H9 (cell line): ENCODE data around the gene FN1. TPM values are rescaled to one million over a fixed set of nuclear protein-coding genes. Genes with fewer than 3 reads are reported as not detected.

Source experiments
- DNase-seq: peaks from one replicate; pipeline ENCODE4 v3.0.0-alpha.2; 2017
- H2AFZ ChIP-seq: one replicate; pipeline ENCODE4 v1.6.1; 2013; ENCODE audit warnings: mild to moderate bottlenecking, low read length, control low read depth, moderate library complexity
- H2AK5ac ChIP-seq: 2 replicates; pipeline ENCODE4 v1.6.1; 2013; ENCODE audit warnings: low read length, control low read depth, mixed read lengths; ENCODE audit not compliant: insufficient read length
- H2BK120ac ChIP-seq: one replicate; pipeline ENCODE4 v1.6.1; 2013; ENCODE audit warnings: low read depth, mild to moderate bottlenecking, low read length, control low read depth, inconsistent platforms; ENCODE audit not compliant: poor library complexity, severe bottlenecking
- H2BK12ac ChIP-seq: 2 replicates; pipeline ENCODE4 v1.6.1; 2013; ENCODE audit warnings: low read length, control low read depth, mixed read lengths, low read depth; ENCODE audit not compliant: insufficient read length
- H2BK15ac ChIP-seq: 2 replicates; pipeline ENCODE4 v1.6.1; 2013; ENCODE audit warnings: low read depth, low read length, control low read depth
- H2BK20ac ChIP-seq: one replicate; pipeline ENCODE4 v1.6.1; 2013; ENCODE audit warnings: low read depth, mild to moderate bottlenecking, low read length, control low read depth, inconsistent platforms; ENCODE audit not compliant: poor library complexity, severe bottlenecking
- H2BK5ac ChIP-seq: 2 replicates; pipeline ENCODE4 v1.6.1; 2013; ENCODE audit warnings: low read length, control low read depth, mixed read lengths; ENCODE audit not compliant: insufficient read length
- H3K14ac ChIP-seq: 2 replicates; pipeline ENCODE4 v1.6.1; 2013; ENCODE audit warnings: low read length, control low read depth; ENCODE audit not compliant: insufficient read depth
- H3K18ac ChIP-seq: 2 replicates; pipeline ENCODE4 v1.6.1; 2013; ENCODE audit warnings: low read depth, mild to moderate bottlenecking, mixed read lengths, low read length, control low read depth; ENCODE audit not compliant: insufficient read length
- H3K23ac ChIP-seq: 2 replicates; pipeline ENCODE4 v1.6.1; 2013; ENCODE audit warnings: low read length, control low read depth, mixed read lengths, low read depth; ENCODE audit not compliant: insufficient read length
- H3K23me2 ChIP-seq: 2 replicates; pipeline ENCODE4 v1.6.1; 2013; ENCODE audit warnings: low read depth, mild to moderate bottlenecking, mixed read lengths, low read length, control low read depth; ENCODE audit not compliant: insufficient read length, poor library complexity, severe bottlenecking
- H3K27ac ChIP-seq: 2 replicates; pipeline ENCODE4 v1.5.1; 2013; ENCODE audit warnings: low read length, control low read depth, mixed read lengths, low read depth; ENCODE audit not compliant: insufficient read length
- H3K27me3 ChIP-seq: 2 replicates; pipeline ENCODE4 v1.6.1; 2013; ENCODE audit warnings: low read length, control low read depth, inconsistent platforms; ENCODE audit not compliant: insufficient read depth
- H3K4ac ChIP-seq: 2 replicates; pipeline ENCODE4 v1.6.1; 2013; ENCODE audit warnings: low read depth, mild to moderate bottlenecking, control low read depth, inconsistent platforms, low read length, moderate library complexity
- H3K4me1 ChIP-seq: 2 replicates; pipeline ENCODE4 v1.6.1; 2013; ENCODE audit warnings: low read length, control low read depth, inconsistent platforms; ENCODE audit not compliant: insufficient read depth
- H3K4me2 ChIP-seq: 2 replicates; pipeline ENCODE4 v1.6.1; 2013; ENCODE audit warnings: low read length, control low read depth, mixed read lengths; ENCODE audit not compliant: insufficient read length, insufficient read depth
- H3K56ac ChIP-seq: 2 replicates; pipeline ENCODE4 v1.6.1; 2013; ENCODE audit warnings: low read depth, mild to moderate bottlenecking, mixed read lengths, low read length, control low read depth; ENCODE audit not compliant: insufficient read length
- H3K79me1 ChIP-seq: 2 replicates; pipeline ENCODE4 v1.6.1; 2013; ENCODE audit warnings: low read depth, mild to moderate bottlenecking, moderate library complexity, low read length, control low read depth, inconsistent platforms; ENCODE audit not compliant: insufficient read depth, poor library complexity, severe bottlenecking
- H3K79me2 ChIP-seq: 2 replicates; pipeline ENCODE4 v1.6.1; 2013; ENCODE audit warnings: low read length, control low read depth, inconsistent platforms; ENCODE audit not compliant: insufficient read depth
- H3K9ac ChIP-seq: 2 replicates; pipeline ENCODE4 v1.6.1; 2013; ENCODE audit warnings: low read length, control low read depth, mixed read lengths; ENCODE audit not compliant: insufficient read length; ENCODE audit errors: extremely low read depth
- H3K9me3 ChIP-seq: one replicate; pipeline ENCODE4 v1.6.1; 2013; ENCODE audit warnings: low read depth, low read length, inconsistent platforms; ENCODE audit not compliant: control insufficient read depth
- H3T11ph ChIP-seq: one replicate; pipeline ENCODE4 v1.6.1; 2013; ENCODE audit warnings: mild to moderate bottlenecking, low read length, control low read depth, inconsistent platforms
- H4K20me1 ChIP-seq: one replicate; pipeline ENCODE4 v1.6.1; 2013; ENCODE audit not compliant: control insufficient read depth, insufficient read length, insufficient read depth
- H4K5ac ChIP-seq: 2 replicates; pipeline ENCODE4 v1.6.1; 2013; ENCODE audit warnings: low read depth, mild to moderate bottlenecking, mixed read lengths, low read length, control low read depth; ENCODE audit not compliant: insufficient read length
- H4K8ac ChIP-seq: replicated peaks from 2 replicates; pipeline ENCODE4 v1.6.1; 2013; ENCODE audit warnings: low read length, control low read depth, mixed read lengths, low read depth; ENCODE audit not compliant: insufficient read length
- H4K91ac ChIP-seq: 2 replicates; pipeline ENCODE4 v1.6.1; 2013; ENCODE audit warnings: low read depth, mild to moderate bottlenecking, moderate library complexity, mixed read lengths, low read length, control low read depth; ENCODE audit not compliant: insufficient read length
- H3K27ac Mint-ChIP-seq, 3 experiments: 2 replicates in 2 of 3; 3 replicates in 1 of 3; pipeline ENCODE4 v1.8.0; 2020 to 2021; ENCODE audit warnings: mixed read lengths in 3 of 3, mild to moderate bottlenecking in 1 of 3, moderate library complexity in 1 of 3
- H3K27me3 Mint-ChIP-seq: 2 replicates; pipeline ENCODE4 v1.8.0; 2021; ENCODE audit warnings: low read depth, mild to moderate bottlenecking, moderate library complexity, mixed read lengths
- H3K36me3 Mint-ChIP-seq, 3 experiments: 2 replicates in 2 of 3; 3 replicates in 1 of 3; pipeline ENCODE4 v1.8.0; 2020 to 2021; ENCODE audit warnings: low read depth in 3 of 3, mixed read lengths in 3 of 3; ENCODE audit not compliant: insufficient read depth in 1 of 3
- H3K4me1 Mint-ChIP-seq, 2 experiments: 2 replicates each; pipeline ENCODE4 v1.8.0; 2020; ENCODE audit warnings: mixed read lengths in 2 of 2
- H3K4me3 Mint-ChIP-seq, 2 experiments: 2 replicates in 1 of 2; 3 replicates in 1 of 2; pipeline ENCODE4 v1.8.0; 2020 to 2021; ENCODE audit warnings: mild to moderate bottlenecking in 2 of 2, mixed read lengths in 2 of 2, moderate library complexity in 1 of 2
- H3K9me3 Mint-ChIP-seq, 2 experiments: 2 replicates in 1 of 2; 3 replicates in 1 of 2; pipeline ENCODE4 v1.8.0; 2020; ENCODE audit warnings: mild to moderate bottlenecking in 2 of 2, mixed read lengths in 2 of 2, moderate library complexity in 1 of 2
- CTCF ChIP-seq: fragments of 200-600 bp; sonication (generic); conservative IDR thresholded peaks from 3 replicates; pipeline ENCODE4 v1.8.0; 2021; ENCODE audit warnings: antibody characterized with exemption, mild to moderate bottlenecking
- WGBS: extraction: QIAGEN DNeasy Blood & Tissue Kit; methylation state at CpG from one replicate; pipeline ENCODE4 v1.1.7; 2013; ENCODE audit warnings: missing lambda C conversion rate, low lambda C conversion rate, mixed read lengths; ENCODE audit not compliant: insufficient read length; ENCODE audit errors: extremely low coverage; 5-methylcytosine and 5-hydroxymethylcytosine counted together
- total RNA-seq: library from RNA; stranded (reverse); gene quantifications from 2 replicates; pipeline ENCODE4 v1.2.1, GENCODE V29; 2021

Gene FN1
- total RNA-seq, 1 experiment from 2014 or later = 56.0 TPM

- peaks cover 4 to 16% (median 6%) of the 10 kb centered on the region in 3 experiments; a peak in 5 of 7 replicates for H3K36me3 Mint-ChIP-seq
- Histone ChIP-seq H4K91ac (no peak overlapping the region), H3K27ac (no peak overlapping the region)
Measured at GRCh38 chr2:215413484-215413777, 22.4 kb downstream of the FN1 start.

More at GRCh38 chr2:215413484-215413777, 22.4 kb downstream of the FN1 start:
- H2BK5ac ChIP-seq = no peak overlapping the region
- H3K18ac ChIP-seq = no peak overlapping the region
- H3K4me2 ChIP-seq = no peak overlapping the region
- no peak overlapping the region for H3K14ac ChIP-seq
- DNase-seq = no peak
- H3K27me3 ChIP-seq = no peaks in the 10 kb centered on the region
- no peak overlapping the region for H4K8ac ChIP-seq
- Mint-ChIP-seq H3K4me3 (no peak overlapping the region), H3K27me3 (no peaks in the 10 kb centered on the region), H3K27ac (no peak overlapping the region), H3K9me3 (no peaks in the 10 kb centered on the region), H3K4me1 (peaks cover 0 to 4% of the 10 kb centered on the region in 2 experiments; a peak in 2 of 4 replicates)
- no peak overlapping the region for H2BK120ac ChIP-seq
- H3K79me2 ChIP-seq = no peaks in the 10 kb centered on the region
- H4K5ac ChIP-seq = no peak overlapping the region
- H2AFZ ChIP-seq = no peak overlapping the region
- no peak overlapping the region for H2BK15ac ChIP-seq
- no CpG with 5 or more reads among the region's 1 CpG for WGBS
- H3K23ac ChIP-seq = no peak overlapping the region
- H3K23me2 ChIP-seq = no peaks in the 10 kb centered on the region
- H2AK5ac ChIP-seq = no peak overlapping the region
- no peak overlapping the region for H3T11ph ChIP-seq
- H3K4ac ChIP-seq = no peak overlapping the region
- no peaks in the 10 kb centered on the region for H3K79me1 ChIP-seq
- H2BK12ac ChIP-seq = no peak overlapping the region
- no peaks in the 10 kb centered on the region for H4K20me1 ChIP-seq
- H3K9me3 ChIP-seq = no peaks in the 10 kb centered on the region
- no peaks in the 10 kb centered on the region for H3K4me1 ChIP-seq
- H3K56ac ChIP-seq = no peak overlapping the region
- H3K9ac ChIP-seq = no peak overlapping the region
- TF ChIP-seq CTCF = no peak
- H2BK20ac ChIP-seq = no peak overlapping the region
